BLaER1 treated with 17β-estradiol and CSF1 and Interleukin-3, amounts not matched to agents 10 nM and 100 nM (cell line): ENCODE measurements around the gene CAMKK2.

ENCODE experiments used
- H3K27ac ChIP-seq, 11 experiments: shearing (Covaris generic); formaldehyde crosslinking; 2 replicates each; pipeline ENCODE4 v1.8.1; 2022
- H3K27me3 ChIP-seq, 11 experiments: shearing (Covaris generic); formaldehyde crosslinking; 2 replicates each; pipeline ENCODE4 v1.8.1; 2022
- H3K36me3 ChIP-seq, 11 experiments: shearing (Covaris generic); formaldehyde crosslinking; 2 replicates each; pipeline ENCODE4 v1.8.1; 2022
- H3K4me1 ChIP-seq, 10 experiments: shearing (Covaris generic); formaldehyde crosslinking; 2 replicates each; pipeline ENCODE4 v1.8.1; 2022
- H3K4me2 ChIP-seq, 11 experiments: shearing (Covaris generic); formaldehyde crosslinking; 2 replicates each; pipeline ENCODE4 v1.8.1; 2022
- H3K4me3 ChIP-seq, 10 experiments: shearing (Covaris generic); formaldehyde crosslinking; 2 replicates each; pipeline ENCODE4 v1.8.1; 2022
- H3K9ac ChIP-seq, 11 experiments: shearing (Covaris generic); formaldehyde crosslinking; 2 replicates each; pipeline ENCODE4 v1.8.1; 2022
- H3K9me3 ChIP-seq, 11 experiments: shearing (Covaris generic); formaldehyde crosslinking; replicated peaks in 1 of 11; 2 replicates each; pipeline ENCODE4 v1.8.1; 2022
- H4K20me1 ChIP-seq, 11 experiments: shearing (Covaris generic); formaldehyde crosslinking; 2 replicates each; pipeline ENCODE4 v1.8.1; 2022
- Cebpa-rat ChIP-seq, 11 experiments: shearing (Covaris generic); IDR thresholded peaks; 2 replicates each; pipeline ENCODE4 v1.8.1; 2022

CAMKK2 gene

DNA sequence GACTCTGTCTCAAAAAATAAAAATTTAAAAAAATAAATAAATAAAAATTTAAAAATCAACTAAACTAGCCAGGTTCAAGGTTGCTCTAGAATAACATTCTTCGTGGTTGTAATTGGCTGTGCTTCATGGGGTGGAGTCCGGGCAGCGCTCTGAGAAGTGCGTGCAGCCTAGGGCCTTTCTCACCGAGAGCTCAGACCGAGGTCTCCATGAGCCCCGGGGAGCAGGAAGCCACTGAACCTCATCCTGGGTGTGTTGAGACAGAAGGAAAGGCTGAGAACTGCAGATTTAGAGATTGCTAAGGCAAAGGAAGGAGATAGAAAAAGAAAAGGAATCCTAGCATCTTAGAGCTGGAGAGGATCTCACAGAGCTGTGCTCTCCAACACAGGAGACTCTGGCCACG, 71.9 kb downstream of the CAMKK2 start:
- peak overlapping the region in 1 of 11 experiments; percentile 9; a peak in 3 of 22 replicates for H3K9ac ChIP-seq
- no peak overlapping the region; a peak in 1 of 22 replicates for H3K27ac ChIP-seq
- no peaks in the 10 kb centered on the region for H3K27me3 ChIP-seq
- no peak overlapping the region for H3K4me3 ChIP-seq
- H3K4me1 ChIP-seq: peaks cover 22 to 50% (median 34%) of the 10 kb centered on the region in 10 experiments
- peaks cover 27 to 99% (median 44%) of the 10 kb centered on the region in 11 experiments for H3K36me3 ChIP-seq
- H3K9me3 ChIP-seq: no peaks in the 10 kb centered on the region
- H3K4me2 ChIP-seq: peak overlapping the region in 2 of 11 experiments; percentile 14 to 16; a peak in 2 of 22 replicates
- TF ChIP-seq Cebpa-rat (IDR thresholded peaks at IDR 0.05): no peak
- peaks cover 0 to 91% (median 0%) of the 10 kb centered on the region in 11 experiments; a peak in 7 of 22 replicates for H4K20me1 ChIP-seq

DNA sequence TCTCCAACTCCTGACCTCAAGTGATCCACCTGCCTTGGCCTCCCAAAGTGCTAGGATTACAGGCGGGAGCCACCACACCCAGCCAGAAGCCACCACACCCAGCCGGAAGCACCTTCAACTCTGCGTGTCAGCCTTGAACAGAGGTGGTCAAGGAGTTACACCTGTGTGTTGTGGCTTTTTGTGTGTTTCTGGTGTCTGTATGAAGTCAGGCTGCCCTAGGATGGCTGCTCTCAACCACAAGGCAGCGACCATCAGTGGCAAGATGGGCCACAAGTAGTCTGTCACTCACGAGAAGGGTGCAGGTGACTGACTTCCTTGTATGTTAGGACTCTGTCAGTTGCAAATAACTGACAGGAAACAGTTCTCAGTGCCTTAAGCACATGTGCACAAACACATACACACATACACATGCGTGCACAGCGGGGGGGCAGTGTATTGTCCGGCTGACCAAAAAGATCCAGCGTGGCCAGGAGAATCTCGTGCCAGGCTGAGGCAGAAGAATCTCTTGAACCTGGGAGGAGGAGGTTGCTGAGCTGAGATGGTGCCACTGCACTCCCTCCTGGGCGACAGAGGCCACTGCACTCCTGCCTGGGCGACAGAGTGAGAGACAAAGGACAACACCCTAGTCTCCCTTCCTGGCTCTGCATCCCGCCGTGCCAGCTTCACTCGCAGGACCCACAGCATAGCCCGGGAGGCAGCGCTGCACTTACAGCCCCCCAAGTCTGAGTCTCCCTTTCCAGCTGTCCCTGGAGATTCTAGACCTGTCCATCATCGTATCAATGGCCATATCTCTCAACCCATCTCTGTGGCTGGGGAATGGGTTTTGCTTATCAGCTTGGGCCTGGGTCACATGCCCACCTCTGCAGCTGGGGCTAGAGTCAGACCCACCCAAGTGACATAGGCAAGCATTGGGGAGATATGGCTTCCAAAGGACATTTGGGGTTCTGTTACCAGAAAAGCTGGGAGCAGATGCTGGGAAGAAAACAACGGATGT, 72.9 kb downstream of the CAMKK2 start:
- Histone ChIP-seq H3K27ac (peak overlapping the region in 9 of 11 experiments; percentile 5 to 61 (median 44); a peak in 14 of 22 replicates), H3K9me3 (no peaks in the 10 kb centered on the region), H3K4me3 (no peak overlapping the region), H3K27me3 (no peaks in the 10 kb centered on the region), H3K36me3 (peaks cover 23 to 99% (median 42%) of the 10 kb centered on the region in 11 experiments), H3K4me2 (peak overlapping the region; percentile 26 to 77 (median 66)), H3K4me1 (peaks cover 22 to 49% (median 34%) of the 10 kb centered on the region in 10 experiments), H3K9ac (peak overlapping the region in 7 of 11 experiments; percentile 18 to 66 (median 28); a peak in 7 of 22 replicates), H4K20me1 (peaks cover 0 to 90% (median 0%) of the 10 kb centered on the region in 11 experiments; a peak in 6 of 22 replicates)
- TF ChIP-seq Cebpa-rat (IDR thresholded peaks at IDR 0.05): no peak

DNA sequence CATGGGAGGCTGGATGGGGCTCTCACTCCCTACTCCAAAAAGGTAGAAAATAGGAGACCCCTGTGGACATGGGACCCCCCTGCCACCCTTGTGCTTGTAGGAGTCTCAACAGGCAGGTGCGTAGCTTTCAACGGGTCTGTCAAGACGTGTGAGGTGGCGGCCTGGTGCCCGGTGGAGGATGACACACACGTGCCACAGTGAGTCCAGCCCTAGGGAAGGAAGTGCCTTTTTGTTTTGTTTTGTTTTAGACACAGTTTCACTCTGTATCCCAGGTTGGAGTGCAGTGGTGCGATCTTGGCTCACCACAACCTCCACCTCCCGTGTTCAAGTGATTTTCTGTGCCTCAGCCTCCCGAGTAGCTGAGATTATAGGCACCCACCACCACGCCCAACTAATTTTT, 73.7 kb downstream of the CAMKK2 start:
- Histone ChIP-seq H3K27ac (peak overlapping the region in 9 of 11 experiments; percentile 5 to 61 (median 44); a peak in 14 of 22 replicates), H3K4me3 (no peak overlapping the region), H3K4me1 (peaks cover 22 to 55% (median 34%) of the 10 kb centered on the region in 10 experiments), H3K27me3 (no peaks in the 10 kb centered on the region), H3K36me3 (peaks cover 23 to 100% (median 48%) of the 10 kb centered on the region in 11 experiments), H3K9me3 (no peaks in the 10 kb centered on the region), H3K4me2 (peak overlapping the region; percentile 26 to 77 (median 66)), H3K9ac (peak overlapping the region in 6 of 11 experiments; percentile 18 to 66 (median 30); a peak in 7 of 22 replicates), H4K20me1 (peaks cover 0 to 95% (median 0%) of the 10 kb centered on the region in 11 experiments; a peak in 6 of 22 replicates)
- TF ChIP-seq Cebpa-rat (IDR thresholded peaks at IDR 0.05): no peak

DNA sequence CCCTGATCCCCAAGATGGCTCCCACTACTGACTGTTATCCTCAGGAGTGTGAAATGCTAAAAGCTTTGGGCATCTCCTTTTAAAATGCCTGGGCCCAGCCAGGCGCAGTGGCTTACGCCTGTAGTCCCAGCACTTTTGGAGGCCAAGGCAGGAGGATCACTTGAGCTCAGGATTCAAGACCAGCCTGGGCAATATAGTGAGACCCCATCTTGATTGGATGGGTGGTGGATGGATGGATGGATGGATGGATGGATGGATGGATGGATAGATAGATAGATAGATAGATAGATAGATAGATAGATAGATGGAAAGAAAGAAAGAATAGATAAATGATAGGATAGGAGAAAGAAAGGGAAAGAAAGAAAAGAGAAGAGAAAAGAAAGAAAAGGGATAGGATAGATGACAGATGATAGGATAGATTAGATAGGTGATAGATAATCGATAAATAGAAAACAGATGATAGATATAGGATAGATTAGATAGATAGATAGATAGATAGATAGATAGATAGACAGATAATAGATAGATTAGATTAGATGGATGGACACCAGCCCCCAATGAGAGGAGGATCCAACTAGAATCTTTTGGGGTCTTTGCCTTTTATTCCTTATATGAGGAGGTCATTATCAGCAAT, 77.0 kb downstream of the CAMKK2 start:
- Histone ChIP-seq H3K4me1 (peaks cover 32 to 83% (median 39%) of the 10 kb centered on the region in 10 experiments), H3K27ac (no peak overlapping the region), H4K20me1 (peaks cover 0 to 94% (median 0%) of the 10 kb centered on the region in 11 experiments; a peak in 6 of 22 replicates), H3K27me3 (no peaks in the 10 kb centered on the region), H3K4me2 (peak overlapping the region in 4 of 11 experiments; percentile 5 to 25 (median 15); a peak in 1 of 22 replicates), H3K36me3 (peaks cover 10 to 92% (median 44%) of the 10 kb centered on the region in 11 experiments; a peak in 21 of 22 replicates), H3K9me3 (no peaks in the 10 kb centered on the region), H3K9ac (no peak overlapping the region), H3K4me3 (no peak overlapping the region)
- no peak for TF ChIP-seq Cebpa-rat (IDR thresholded peaks at IDR 0.05)

DNA sequence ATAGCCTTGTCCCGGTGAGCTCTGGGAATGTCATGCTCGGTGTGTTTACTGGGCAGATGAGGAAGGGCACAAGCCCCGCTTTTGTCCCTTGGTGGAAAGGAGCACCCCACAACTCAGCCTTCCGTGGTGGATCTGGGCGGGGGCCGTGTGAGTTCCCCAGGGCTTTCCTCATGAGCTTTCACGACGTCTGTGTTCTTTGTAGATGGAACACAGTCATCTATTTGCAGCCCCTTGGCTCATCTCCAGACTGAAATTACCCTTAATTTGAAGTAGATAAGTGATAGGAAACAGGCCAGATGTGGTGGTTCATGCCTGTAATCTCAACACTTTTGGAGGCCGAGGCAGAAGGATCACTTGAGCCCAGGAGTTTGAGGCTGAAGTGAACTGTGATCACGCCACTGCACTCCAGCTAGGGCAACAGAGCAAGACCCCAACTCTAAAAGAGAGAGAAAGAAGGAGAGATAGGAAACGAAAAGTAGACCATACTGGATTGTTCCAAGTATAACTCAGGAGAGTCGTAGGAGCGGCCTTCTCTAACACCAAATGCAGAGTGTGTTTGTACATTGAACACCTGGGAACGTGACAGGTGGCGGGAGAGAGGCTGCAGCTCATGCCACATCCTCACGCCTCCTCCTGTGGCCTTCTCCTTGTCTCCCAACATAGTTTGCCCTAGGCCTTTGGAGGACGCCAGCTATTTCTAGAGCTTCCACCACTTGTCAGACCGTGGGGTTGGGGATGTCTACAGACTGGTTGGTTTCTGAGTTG, 77.7 kb downstream of the CAMKK2 start:
- H3K36me3 ChIP-seq: peaks cover 10 to 88% (median 46%) of the 10 kb centered on the region in 11 experiments; a peak in 21 of 22 replicates
- no peaks in the 10 kb centered on the region for H3K9me3 ChIP-seq
- no peak for TF ChIP-seq Cebpa-rat (IDR thresholded peaks at IDR 0.05)
- H3K27ac ChIP-seq: no peak overlapping the region; a peak in 1 of 22 replicates
- H3K4me3 ChIP-seq: no peak overlapping the region
- peaks cover 0 to 87% (median 0%) of the 10 kb centered on the region in 11 experiments; a peak in 6 of 22 replicates for H4K20me1 ChIP-seq
- peaks cover 32 to 87% (median 39%) of the 10 kb centered on the region in 10 experiments for H3K4me1 ChIP-seq
- no peak overlapping the region for H3K9ac ChIP-seq
- peak overlapping the region in 2 of 11 experiments; percentile 18 to 88; a peak in 2 of 22 replicates for H3K4me2 ChIP-seq
- no peaks in the 10 kb centered on the region for H3K27me3 ChIP-seq

DNA sequence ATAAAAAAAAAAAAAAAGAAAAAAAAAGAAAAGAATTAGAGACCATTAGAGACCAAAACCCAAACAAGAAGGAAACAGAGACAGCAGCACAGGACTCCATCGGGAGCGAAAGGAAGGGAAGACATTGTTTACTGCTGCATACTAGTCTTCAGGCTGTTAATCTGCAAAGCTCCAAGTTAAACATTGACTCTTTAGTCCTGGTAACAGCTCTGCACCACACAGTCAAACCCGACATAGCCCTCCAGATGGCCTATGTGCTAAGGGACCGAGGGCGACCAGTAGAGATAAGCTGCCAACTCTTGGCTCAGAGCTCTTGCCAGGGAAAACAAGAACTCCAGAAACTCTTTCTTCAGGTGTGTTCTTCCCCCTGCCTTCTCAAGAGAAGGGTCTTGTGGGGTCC, 78.7 kb downstream of the CAMKK2 start:
- TF ChIP-seq Cebpa-rat (IDR thresholded peaks at IDR 0.05): no peak

DNA sequence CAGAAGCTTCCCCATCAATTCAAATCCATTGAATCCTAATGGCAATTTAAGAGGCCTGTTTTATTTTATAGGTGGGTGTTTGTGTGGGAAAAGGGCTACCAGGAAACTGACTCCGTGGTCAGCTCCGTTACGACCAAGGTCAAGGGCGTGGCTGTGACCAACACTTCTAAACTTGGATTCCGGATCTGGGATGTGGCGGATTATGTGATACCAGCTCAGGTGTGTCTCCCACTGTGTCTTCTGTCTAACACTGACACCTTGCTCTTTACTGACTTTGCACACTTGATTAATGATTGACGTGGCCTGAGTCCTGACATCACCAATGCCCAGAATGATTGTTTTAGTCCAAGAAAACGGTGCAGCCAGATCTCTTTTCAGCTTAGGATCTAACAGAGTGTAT, 79.4 kb downstream of the CAMKK2 start:
- Histone ChIP-seq H3K4me2 (peak overlapping the region in 3 of 11 experiments; percentile 88 to 99 (median 96); a peak in 6 of 22 replicates), H3K27me3 (no peaks in the 10 kb centered on the region), H3K4me3 (no peak overlapping the region), H3K36me3 (peaks cover 6 to 85% (median 56%) of the 10 kb centered on the region in 11 experiments; a peak in 21 of 22 replicates), H3K27ac (peak overlapping the region in 2 of 11 experiments; percentile 28 to 36; a peak in 2 of 22 replicates), H3K9ac (peak overlapping the region in 2 of 11 experiments; percentile 18 to 42; a peak in 2 of 22 replicates), H3K4me1 (peaks cover 22 to 88% (median 31%) of the 10 kb centered on the region in 10 experiments), H4K20me1 (peaks cover 0 to 70% (median 0%) of the 10 kb centered on the region in 11 experiments; a peak in 6 of 22 replicates), H3K9me3 (no peaks in the 10 kb centered on the region)
- TF ChIP-seq Cebpa-rat (IDR thresholded peaks at IDR 0.05): no peak

More for the DNA sequence above, 78.7 kb downstream of the CAMKK2 start:
- Histone ChIP-seq H4K20me1 (peaks cover 0 to 77% (median 0%) of the 10 kb centered on the region in 11 experiments; a peak in 6 of 22 replicates), H3K36me3 (peaks cover 6 to 88% (median 57%) of the 10 kb centered on the region in 11 experiments; a peak in 21 of 22 replicates), H3K4me1 (peaks cover 25 to 88% (median 35%) of the 10 kb centered on the region in 10 experiments), H3K27me3 (no peaks in the 10 kb centered on the region), H3K4me3 (no peak overlapping the region), H3K27ac (no peak overlapping the region), H3K9ac (0 out of 22 replicates have a peak overlapping the region, but pooled peaks of 1 of the 11 experiments have one; percentile 42), H3K9me3 (no peaks in the 10 kb centered on the region), H3K4me2 (peak overlapping the region in 1 of 11 experiments; percentile 88; a peak in 1 of 22 replicates)
